HG03378 (cell line): ENCODE results near the gene SYMPK.
A peak's percentile ranks its signal among the peaks of the same experiment; 100 is the strongest.

Experiments
- ATAC-seq: cut with Tn5 transposase; IDR thresholded peaks from one replicate; pipeline ENCODE4 v1.9.1; 2021; ENCODE audit warnings: mild to moderate bottlenecking, moderate library complexity; ENCODE audit not compliant: unreplicated experiment

SYMPK gene

DNA sequence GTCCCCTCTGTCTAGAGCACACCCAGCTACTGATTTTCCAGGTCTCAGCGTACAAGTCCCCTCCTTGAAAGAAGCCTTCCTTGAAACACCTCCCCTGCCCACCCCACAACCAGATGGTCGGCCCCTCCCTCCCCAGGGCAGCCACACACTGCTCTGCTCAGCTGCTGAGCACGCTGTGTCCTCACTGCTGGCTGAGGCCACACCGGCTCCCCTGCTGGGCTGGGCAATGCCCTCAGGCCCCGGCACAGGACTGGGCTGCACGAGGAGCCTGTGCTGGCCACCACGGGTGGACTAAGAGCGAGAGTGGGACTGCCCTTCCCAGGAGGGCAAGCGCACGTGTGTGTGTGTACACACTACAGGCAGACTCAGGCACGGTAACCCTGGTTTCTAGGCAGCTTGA is 36.0 kb downstream of the SYMPK start:
- no peak for ATAC-seq

DNA sequence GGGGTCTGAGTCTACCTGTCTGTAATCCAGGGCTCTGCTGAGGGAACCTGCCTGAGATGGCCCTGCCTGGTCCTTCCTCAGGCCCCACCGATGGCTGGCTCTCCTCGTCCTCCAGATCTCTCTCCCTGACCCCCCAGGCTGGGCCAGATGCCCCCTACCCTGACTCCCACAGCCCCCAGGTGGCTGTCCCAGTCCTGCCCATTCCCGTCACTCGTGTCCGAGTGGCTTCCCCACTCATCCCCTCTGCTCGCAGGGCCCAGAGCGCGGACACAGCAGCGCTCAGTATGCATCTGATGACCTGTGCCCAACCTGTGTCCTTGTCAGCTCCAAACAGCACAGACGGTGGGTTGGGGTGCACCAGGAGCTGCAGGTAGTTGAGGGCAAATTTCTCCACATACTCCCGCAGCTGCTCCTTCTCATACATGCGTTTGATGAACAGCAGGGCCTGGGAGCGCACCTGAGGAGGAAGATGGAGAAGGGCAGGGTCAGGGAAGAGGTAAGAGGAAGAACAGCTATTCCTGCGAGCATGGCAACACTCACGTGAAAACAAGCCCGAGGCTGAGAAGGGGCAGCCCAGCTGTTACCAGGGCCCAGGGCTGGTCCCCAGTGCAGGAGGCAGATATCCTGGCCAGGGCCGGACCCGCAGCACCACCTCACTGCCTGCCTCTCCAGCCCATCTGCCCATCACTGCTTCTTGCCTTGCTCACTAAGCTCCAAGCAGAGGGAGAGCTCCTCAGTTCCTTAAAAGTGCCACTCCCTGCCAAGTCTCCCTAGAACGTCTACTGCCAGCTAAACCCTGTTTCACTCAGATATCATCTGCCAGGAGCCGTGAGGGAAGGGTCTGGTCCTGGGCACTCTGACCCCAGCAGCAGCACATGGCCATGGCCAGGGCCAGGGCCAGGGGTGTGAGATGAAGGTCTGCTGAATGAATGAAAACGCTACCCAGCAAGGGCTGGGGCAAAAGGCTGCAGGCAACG is 36.7 kb downstream of the SYMPK start:
- no peak for ATAC-seq

GRCh38 chr19:45825263-45825605 is 37.7 kb downstream of the SYMPK start:
- ATAC-seq: no peak

DNA sequence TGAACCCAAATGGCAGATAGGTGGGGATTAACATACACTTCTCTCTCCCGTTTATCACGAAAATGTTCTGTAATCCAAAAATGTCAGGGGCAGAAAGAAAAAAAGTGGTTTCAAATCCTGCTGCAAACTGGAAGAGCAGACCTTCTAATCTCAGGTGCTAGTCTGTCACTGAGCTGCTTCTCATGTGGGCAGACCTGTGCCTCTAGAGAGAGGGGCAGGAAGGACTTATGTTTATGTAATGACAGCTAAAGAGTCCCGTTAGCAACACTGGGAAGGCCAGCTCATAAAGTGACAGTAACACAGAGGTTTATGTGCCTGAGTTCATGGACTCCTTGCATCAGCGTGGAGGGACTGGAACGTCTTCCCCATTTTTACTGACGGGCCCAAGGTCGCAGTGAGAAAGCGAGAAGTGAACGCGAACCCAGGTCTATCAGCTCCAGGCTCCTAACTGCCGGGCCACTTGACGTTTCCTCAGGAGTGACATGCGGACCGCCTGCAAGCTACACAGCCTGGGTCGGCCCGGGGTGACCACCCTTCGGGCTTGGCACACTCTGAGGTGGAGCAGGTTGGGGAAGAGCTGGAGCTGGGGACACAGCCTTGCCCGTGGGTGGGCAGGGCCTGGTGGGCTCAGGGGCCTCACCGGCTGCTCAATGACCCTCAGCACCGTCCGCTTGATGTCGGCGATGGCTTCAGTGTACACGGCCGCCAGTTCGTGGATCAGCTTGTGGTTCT is 38.2 kb downstream of the SYMPK start:
- no peak for ATAC-seq

DNA sequence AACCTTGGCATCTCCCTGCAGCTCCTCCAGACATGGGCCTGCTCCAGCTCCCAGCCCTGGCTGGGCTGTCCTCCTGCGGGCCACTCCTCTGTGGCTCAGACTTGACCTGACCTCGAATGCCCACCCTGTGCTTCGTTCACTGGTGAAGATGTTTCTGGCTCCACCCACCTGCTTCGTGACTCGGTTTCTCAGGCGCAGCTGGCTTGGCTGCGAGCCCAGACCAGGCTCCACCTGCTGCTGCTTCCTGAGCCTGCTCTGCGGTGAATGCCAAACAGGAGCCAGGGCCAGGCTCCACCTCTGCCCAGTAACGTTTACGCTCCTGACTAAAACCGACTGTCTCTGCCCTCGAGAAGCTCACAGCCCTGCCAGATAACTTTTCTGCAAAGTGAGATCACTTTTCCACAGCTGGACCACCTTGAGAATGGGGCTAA is 38.9 kb downstream of the SYMPK start:
- ATAC-seq: no peak

- ATAC-seq: no peak
These were observed 39.8 kb downstream of the SYMPK start for GRCh38 chr19:45823182-45823581.

- no peak for ATAC-seq
These were observed 40.2 kb downstream of the SYMPK start for GRCh38 chr19:45822716-45823115.

DNA sequence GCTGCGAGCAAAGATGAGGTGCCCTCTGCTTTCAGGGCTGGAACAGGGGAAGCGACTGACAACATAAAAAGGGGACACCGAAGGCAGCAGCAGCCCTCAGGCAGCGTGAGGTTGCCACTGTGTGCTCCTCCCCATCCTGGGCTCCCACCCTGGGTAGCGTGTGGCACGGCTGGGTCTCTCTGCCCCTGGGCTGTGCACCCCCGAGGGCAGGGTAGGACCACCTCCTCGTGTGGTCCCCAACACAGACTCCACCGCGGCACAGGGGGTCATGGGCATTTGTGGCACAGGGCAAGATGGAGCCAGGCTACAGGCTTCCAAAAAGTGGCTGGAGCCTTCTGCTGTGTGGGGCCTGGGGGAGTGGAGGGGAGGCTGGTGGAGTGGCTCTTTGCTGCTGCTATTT is 41.4 kb downstream of the SYMPK start:
- ATAC-seq: no peak

DNA sequence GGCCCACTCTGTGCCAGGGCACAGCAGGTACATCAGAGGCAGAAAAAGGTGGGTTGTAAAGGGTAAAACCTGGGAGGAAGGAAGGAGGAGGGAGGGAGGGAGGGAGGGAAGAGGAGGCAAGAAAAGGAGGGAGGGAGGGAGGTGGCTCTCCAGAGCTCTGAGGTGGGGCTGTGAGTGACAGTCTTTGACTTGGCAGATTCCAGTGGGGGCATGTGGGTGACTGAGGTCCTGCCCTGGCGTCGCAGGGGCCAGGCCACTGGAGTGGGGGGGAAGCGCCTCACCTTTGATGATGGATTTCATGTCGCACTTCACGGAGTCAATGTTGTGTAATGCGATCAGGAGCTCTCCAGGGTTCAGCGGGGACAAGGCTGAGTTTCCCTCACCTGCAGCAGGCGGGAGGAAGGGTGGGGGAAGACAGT is 41.8 kb downstream of the SYMPK start:
- no peak for ATAC-seq

DNA sequence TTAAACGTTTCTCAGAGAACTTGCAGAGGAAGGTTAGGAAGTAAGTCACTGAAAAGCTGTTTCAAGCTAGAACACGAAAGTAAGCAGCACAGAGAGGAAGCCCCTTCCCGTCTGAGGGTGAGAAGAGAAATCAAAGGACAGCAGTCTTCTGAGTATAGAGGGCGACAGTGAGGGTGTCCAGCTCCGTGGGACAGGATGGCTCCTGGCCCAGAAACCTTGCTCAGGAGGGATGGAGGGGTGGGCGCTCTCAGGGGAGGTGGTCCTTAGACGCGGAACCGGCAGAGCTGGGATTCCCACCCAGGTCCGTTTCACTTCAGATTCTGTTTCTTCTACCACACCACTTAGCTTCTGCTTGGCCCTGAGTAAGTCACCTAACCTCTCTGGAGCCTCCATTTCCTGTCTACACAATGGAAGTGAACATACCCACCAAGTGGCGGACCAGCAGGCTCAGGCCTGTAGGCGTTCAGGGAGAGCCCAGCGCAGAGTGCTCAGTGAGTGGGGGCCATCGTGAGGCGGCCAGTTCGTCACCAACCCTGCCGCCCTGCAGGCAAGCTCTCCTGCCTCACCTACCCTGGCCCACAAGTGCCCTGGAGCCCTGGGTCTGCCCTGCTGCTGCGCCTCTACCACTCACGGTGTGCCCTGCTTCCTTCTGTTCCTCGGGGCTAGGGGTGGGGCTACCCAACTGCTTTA is 42.4 kb downstream of the SYMPK start:
- no peak for ATAC-seq

DNA sequence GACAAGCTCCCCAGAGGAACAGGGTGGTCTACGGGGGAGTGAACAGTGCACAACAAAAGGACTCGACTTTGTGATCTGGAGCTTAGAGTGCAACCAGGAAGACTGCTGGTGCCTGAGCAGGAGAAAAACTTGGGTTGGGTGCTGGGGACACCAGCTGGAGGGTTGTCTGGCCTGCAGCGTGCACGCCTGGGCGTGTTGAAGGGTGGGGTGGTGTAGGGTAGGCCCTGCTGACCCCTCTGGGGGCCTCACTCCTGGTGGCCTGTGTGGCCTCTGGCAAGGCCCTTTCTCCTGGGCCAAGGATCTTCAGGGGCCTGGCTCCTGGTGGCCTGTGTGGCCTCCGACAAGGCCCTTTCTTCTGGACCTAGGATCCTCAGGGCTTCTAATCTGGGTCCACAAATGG is 43.2 kb downstream of the SYMPK start:
- no peak for ATAC-seq

- ATAC-seq: no peak
These were observed 45.1 kb downstream of the SYMPK start for GRCh38 chr19:45817725-45818301.

DNA sequence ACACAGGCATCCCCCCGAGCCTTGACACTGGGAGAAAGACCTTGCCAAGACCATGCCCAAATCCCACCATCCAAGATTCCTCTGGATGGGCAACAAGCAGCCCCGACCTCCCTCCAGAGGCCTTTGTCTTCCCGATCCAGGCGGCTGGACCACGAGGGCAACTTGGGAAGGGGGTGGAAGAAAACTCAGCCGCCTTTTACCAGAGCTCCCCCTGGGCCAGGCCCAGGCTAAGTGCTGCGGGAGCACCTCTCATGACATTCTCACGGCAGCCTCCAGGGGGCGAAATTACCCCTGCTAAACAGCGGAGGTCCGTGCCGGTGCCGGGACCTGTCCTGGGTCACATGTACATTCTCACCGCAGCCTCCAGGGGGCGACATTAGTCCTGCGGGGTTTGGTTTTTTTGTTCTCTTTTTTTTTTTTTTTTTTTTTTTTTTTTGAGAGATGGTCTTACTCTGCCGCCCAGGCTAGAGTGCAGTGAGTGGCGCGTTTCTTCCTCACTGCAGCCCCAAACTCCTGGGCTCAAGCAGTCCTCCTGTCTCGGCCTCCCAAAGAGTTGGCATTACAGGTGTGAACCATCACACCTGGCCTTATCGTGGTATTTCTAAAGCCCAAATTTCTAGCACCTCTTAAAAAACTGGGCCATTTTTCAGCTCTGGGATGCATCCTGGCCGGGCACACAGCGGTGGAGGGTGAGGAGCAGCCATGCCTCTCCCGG is 45.8 kb downstream of the SYMPK start:
- peak; percentile 72 for ATAC-seq

- ATAC-seq: no peak
These were observed 46.5 kb downstream of the SYMPK start for GRCh38 chr19:45816236-45817009.

GRCh38 chr19:45815481-45816216 is 47.3 kb downstream of the SYMPK start:
- no peak for ATAC-seq

DNA sequence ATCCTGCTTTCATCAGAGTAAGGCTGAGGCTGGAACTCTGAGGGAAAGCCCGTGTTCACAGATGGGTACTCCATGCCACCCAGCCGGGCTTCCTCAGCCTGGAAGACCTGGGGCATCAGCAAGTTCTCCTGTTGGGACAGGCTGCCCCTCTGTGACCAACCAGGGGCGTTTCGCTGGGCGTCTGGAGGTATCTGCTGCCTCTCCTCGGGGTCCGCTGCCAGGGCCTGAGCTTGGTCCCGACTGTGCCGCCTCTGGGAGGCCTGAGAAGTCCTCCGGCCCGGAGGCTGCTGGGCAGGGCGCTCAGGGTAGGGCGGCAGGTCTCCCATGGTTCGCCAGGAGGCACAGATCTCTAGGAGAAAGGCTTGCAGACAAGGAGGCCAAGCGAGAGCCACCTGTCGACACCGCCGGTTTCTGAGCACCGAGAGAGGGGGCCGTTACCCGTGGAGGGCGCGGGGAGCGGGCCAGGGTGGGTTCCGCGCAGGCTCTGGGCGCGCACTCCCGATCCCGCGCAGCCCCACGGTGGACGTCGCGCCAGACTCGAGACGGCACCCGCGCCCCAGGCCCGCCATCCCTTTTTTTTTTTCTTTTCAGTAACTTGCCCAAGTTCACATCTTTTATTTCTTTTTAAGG is 48.0 kb downstream of the SYMPK start, which contains the start of gene RSPH6A:
RSPH6A (minus strand) TSS at position 458 of the 630 bp plus-strand sequence; CDS start at position 326, 132 bp downstream.
- no peak for ATAC-seq

DNA sequence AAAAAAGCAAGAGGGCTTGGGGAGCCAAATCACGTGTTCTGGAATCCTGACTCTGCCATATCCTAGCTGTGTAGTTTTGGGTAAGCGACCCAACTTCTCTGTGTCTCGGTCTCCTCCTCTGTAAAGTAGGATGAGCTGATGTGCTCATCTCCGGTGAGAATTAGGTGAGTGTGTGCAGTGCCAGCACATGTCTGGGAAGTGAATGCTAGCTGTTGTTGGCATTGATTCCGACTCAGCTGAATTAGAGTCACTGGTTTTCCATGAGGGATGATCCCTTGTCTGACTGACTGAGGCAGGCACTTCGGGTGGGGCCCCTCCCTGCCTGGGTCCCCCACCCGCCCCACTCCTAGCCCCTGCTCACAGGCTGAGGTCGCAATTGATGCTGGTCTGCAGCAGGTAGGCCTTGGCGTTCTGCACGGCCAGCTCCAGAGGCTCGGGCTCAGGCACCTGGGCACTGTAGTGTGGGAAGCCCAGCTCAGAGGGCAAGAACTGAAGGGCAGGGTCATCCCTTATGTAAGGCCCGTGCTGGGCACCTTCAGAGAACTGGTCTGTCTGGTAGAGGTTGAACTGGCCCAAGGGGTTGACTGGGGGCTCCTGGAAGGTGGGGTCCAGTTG is 48.7 kb downstream of the SYMPK start:
- no peak for ATAC-seq

DNA sequence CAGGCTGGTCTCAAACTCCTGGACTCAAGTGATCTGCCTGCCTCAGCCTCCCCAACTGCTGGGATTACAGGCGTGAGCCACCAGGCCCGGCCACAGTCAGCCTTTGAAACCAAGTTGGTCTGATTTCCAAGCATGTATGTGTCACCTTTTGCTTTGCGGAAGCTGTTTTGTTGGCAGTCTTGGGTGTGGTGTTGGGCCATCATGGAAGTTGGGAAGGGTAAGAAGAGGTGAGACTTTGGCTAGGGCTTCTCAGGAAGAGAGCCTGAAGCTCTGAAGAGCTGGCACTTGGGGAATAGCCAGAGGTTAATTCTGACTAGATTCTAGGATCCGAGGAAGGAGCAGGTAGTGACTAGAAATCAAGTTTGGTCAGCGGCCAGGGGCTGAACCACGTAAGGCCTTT is 50.6 kb downstream of the SYMPK start:
- no peak for ATAC-seq
